ENCODE results near the gene CAB39L. TPM values are rescaled to one million over a fixed set of nuclear protein-coding genes. Genes with fewer than 3 reads are reported as not detected.

Gene CAB39L
- total RNA-seq, 1 donor from 2014 or later, result 10.7 TPM

- Mint-ChIP-seq H3K36me3 (ENCODE audit: low read depth) (no peaks in the 10 kb centered on the region), H3K4me1 (no peaks in the 10 kb centered on the region), H3K27ac (ENCODE audit: unreplicated experiment) (no peak overlapping the region), H3K27me3 (ENCODE audit: low read depth) (no peaks in the 10 kb centered on the region), H3K9me3 (no peaks in the 10 kb centered on the region), H3K4me3 (no peak overlapping the region)
- no peak for TF ChIP-seq CTCF (conservative IDR thresholded peaks at IDR 0.05)
- no peak for DNase-seq (ENCODE audit: low read depth, low spot score)
Measured at GRCh38 chr13:49287995-49288394, 155.9 kb downstream of the CAB39L start.

GRCh38 chr13:49279885-49280284, 164.0 kb downstream of the CAB39L start:
- H3K27ac Mint-ChIP-seq (ENCODE audit: unreplicated experiment), result no peak overlapping the region
- H3K27me3 Mint-ChIP-seq (ENCODE audit: low read depth), result no peaks in the 10 kb centered on the region
- no peaks in the 10 kb centered on the region for H3K4me1 Mint-ChIP-seq
- TF ChIP-seq CTCF (conservative IDR thresholded peaks at IDR 0.05), result no peak
- no peaks in the 10 kb centered on the region for H3K9me3 Mint-ChIP-seq
- no peak overlapping the region for H3K4me3 Mint-ChIP-seq
- DNase-seq (ENCODE audit: low read depth, low spot score), result no peak
- no peaks in the 10 kb centered on the region for H3K36me3 Mint-ChIP-seq (ENCODE audit: low read depth)

- no peaks in the 10 kb centered on the region for H3K4me1 Mint-ChIP-seq
- no peak overlapping the region for H3K4me3 Mint-ChIP-seq
- no peaks in the 10 kb centered on the region for H3K9me3 Mint-ChIP-seq
Measured at GRCh38 chr13:49279112-49279511, 164.8 kb downstream of the CAB39L start.

GRCh38 chr13:49278211-49278610, 165.7 kb downstream of the CAB39L start:
- no peak for DNase-seq (ENCODE audit: low read depth, low spot score)
- Mint-ChIP-seq H3K4me1 (no peaks in the 10 kb centered on the region), H3K36me3 (ENCODE audit: low read depth) (no peaks in the 10 kb centered on the region), H3K27ac (ENCODE audit: unreplicated experiment) (no peak overlapping the region), H3K4me3 (no peak overlapping the region), H3K9me3 (no peaks in the 10 kb centered on the region), H3K27me3 (ENCODE audit: low read depth) (no peaks in the 10 kb centered on the region)
- TF ChIP-seq CTCF (conservative IDR thresholded peaks at IDR 0.05), result no peak

More at GRCh38 chr13:49279112-49279511, 164.8 kb downstream of the CAB39L start:
- Mint-ChIP-seq H3K27ac (ENCODE audit: unreplicated experiment) (no peak overlapping the region), H3K27me3 (ENCODE audit: low read depth) (no peaks in the 10 kb centered on the region), H3K36me3 (ENCODE audit: low read depth) (no peaks in the 10 kb centered on the region)
- TF ChIP-seq CTCF (conservative IDR thresholded peaks at IDR 0.05), result no peak
- DNase-seq (ENCODE audit: low read depth, low spot score), result no peak

- no peak for DNase-seq (ENCODE audit: low read depth, low spot score)
- no peaks in the 10 kb centered on the region for H3K4me1 Mint-ChIP-seq
- no peak for TF ChIP-seq CTCF (conservative IDR thresholded peaks at IDR 0.05)
- H3K9me3 Mint-ChIP-seq, result no peaks in the 10 kb centered on the region
- no peak overlapping the region for H3K27ac Mint-ChIP-seq (ENCODE audit: unreplicated experiment)
- H3K4me3 Mint-ChIP-seq, result no peak overlapping the region
- no peaks in the 10 kb centered on the region for H3K27me3 Mint-ChIP-seq (ENCODE audit: low read depth)
- peaks cover 3% of the 10 kb centered on the region for H3K36me3 Mint-ChIP-seq (ENCODE audit: low read depth)
Measured at GRCh38 chr13:49272296-49272695, 171.6 kb downstream of the CAB39L start.

GRCh38 chr13:49271264-49271663, 172.6 kb downstream of the CAB39L start:
- no peak for TF ChIP-seq CTCF (conservative IDR thresholded peaks at IDR 0.05)
- H3K4me3 Mint-ChIP-seq, result no peak overlapping the region
- H3K9me3 Mint-ChIP-seq, result no peaks in the 10 kb centered on the region
- no peak for DNase-seq (ENCODE audit: low read depth, low spot score)
- no peaks in the 10 kb centered on the region for H3K4me1 Mint-ChIP-seq
- no peak overlapping the region for H3K27ac Mint-ChIP-seq (ENCODE audit: unreplicated experiment)
- no peaks in the 10 kb centered on the region for H3K27me3 Mint-ChIP-seq (ENCODE audit: low read depth)
- H3K36me3 Mint-ChIP-seq (ENCODE audit: low read depth), result peaks cover 3% of the 10 kb centered on the region

Measured in neural crest cell (in vitro differentiated cells).